OCI-LY3 (cell line): ENCODE results near the gene ZNF366.

Experiments
- CTCF ChIP-seq: fragments of 200-600, 300-600 bp; sonication (generic); IDR thresholded peaks from 2 replicates; pipeline ENCODE4 v1.5.1; 2014; ENCODE audit warnings: antibody characterized with exemption, low read length, low read depth
- EZH2phosphoT487 ChIP-seq: fragments of 200-600 bp; shearing (Covaris generic); IDR thresholded peaks from 2 replicates; pipeline ENCODE4 v1.6.1; 2018; ENCODE audit warnings: antibody characterized with exemption, mixed run types, low read depth

GRCh38 chr5:72441094-72441723, 66.0 kb downstream of the ZNF366 start:
- TF ChIP-seq CTCF = no peak
- TF ChIP-seq EZH2phosphoT487 = no peak
